ENCODE data around the gene ALDH1A1. TPM values are rescaled to one million over a fixed set of nuclear protein-coding genes. Genes with fewer than 3 reads are reported as not detected.

ALDH1A1 gene
- total RNA-seq, 1 donor from 2014 or later = 43.9 TPM

- intact Hi-C loops (cut with DNase I) = no loop called here
- Histone ChIP-seq H3K4me1 (peaks cover 0 to 3% of the 10 kb centered on the region in 2 donors), H3K9me3 (no peaks in the 10 kb centered on the region), H3K27ac (no peak overlapping the region), H3K4me3 (no peak overlapping the region), H3K36me3 (no peaks in the 10 kb centered on the region), H3K27me3 (no peaks in the 10 kb centered on the region)
- no peak for DNase-seq (ENCODE audit: low spot score in 2 of 2)
- no peak for TF ChIP-seq CTCF (IDR thresholded peaks at IDR 0.05)
Measured at GRCh38 chr9:72996114-72996513, 43.3 kb upstream of the ALDH1A1 start.

- no peak for DNase-seq (ENCODE audit: low spot score in 2 of 2)
- Histone ChIP-seq H3K4me1 (peaks cover 0 to 3% of the 10 kb centered on the region in 2 donors), H3K4me3 (no peak overlapping the region), H3K9me3 (no peaks in the 10 kb centered on the region), H3K36me3 (no peaks in the 10 kb centered on the region), H3K27me3 (no peaks in the 10 kb centered on the region), H3K27ac (no peak overlapping the region)
- TF ChIP-seq CTCF (IDR thresholded peaks at IDR 0.05) = no peak
- intact Hi-C loops (cut with DNase I) = no loop called here
Measured at GRCh38 chr9:72995131-72996024, 42.5 kb upstream of the ALDH1A1 start.

- no peaks in the 10 kb centered on the region for H3K36me3 ChIP-seq
- no peaks in the 10 kb centered on the region for H3K4me1 ChIP-seq
- intact Hi-C loops (cut with DNase I) = no loop called here
- H3K27me3 ChIP-seq = no peaks in the 10 kb centered on the region
- no peak overlapping the region for H3K27ac ChIP-seq
- no peaks in the 10 kb centered on the region for H3K9me3 ChIP-seq
- no peak for DNase-seq (ENCODE audit: low spot score in 2 of 2)
- no peak for TF ChIP-seq CTCF (IDR thresholded peaks at IDR 0.05)
- no peak overlapping the region for H3K4me3 ChIP-seq
Measured at GRCh38 chr9:72991772-72992171, 38.9 kb upstream of the ALDH1A1 start.

- Histone ChIP-seq H3K36me3 (no peaks in the 10 kb centered on the region), H3K27ac (no peak overlapping the region), H3K27me3 (no peaks in the 10 kb centered on the region), H3K4me3 (no peak overlapping the region), H3K4me1 (no peaks in the 10 kb centered on the region), H3K9me3 (no peaks in the 10 kb centered on the region)
- no peak for TF ChIP-seq CTCF (IDR thresholded peaks at IDR 0.05)
- intact Hi-C loops (cut with DNase I) = no loop called here
- no peak for DNase-seq (ENCODE audit: low spot score in 2 of 2)
Measured at GRCh38 chr9:72990397-72991182, 37.7 kb upstream of the ALDH1A1 start.

GRCh38 chr9:72986522-72987116 lies 33.8 kb upstream of the ALDH1A1 start:
- no peaks in the 10 kb centered on the region for H3K36me3 ChIP-seq
- H3K27me3 ChIP-seq = no peaks in the 10 kb centered on the region
- no peak for DNase-seq (ENCODE audit: low spot score in 2 of 2)
- intact Hi-C loops (cut with DNase I) = no loop called here
- no peak overlapping the region for H3K4me3 ChIP-seq
- no peak overlapping the region for H3K27ac ChIP-seq
- TF ChIP-seq CTCF (IDR thresholded peaks at IDR 0.05) = no peak
- H3K9me3 ChIP-seq = no peaks in the 10 kb centered on the region
- no peaks in the 10 kb centered on the region for H3K4me1 ChIP-seq
